ENCODE results near the gene RABAC1. TPM values are rescaled to one million over a fixed set of nuclear protein-coding genes. Genes with fewer than 3 reads are reported as not detected.

RABAC1 gene
- total and polyA plus RNA-seq, 2 of the 4 experiments (the other 2 are of a cell fraction) = 117 to 276 TPM

DNA sequence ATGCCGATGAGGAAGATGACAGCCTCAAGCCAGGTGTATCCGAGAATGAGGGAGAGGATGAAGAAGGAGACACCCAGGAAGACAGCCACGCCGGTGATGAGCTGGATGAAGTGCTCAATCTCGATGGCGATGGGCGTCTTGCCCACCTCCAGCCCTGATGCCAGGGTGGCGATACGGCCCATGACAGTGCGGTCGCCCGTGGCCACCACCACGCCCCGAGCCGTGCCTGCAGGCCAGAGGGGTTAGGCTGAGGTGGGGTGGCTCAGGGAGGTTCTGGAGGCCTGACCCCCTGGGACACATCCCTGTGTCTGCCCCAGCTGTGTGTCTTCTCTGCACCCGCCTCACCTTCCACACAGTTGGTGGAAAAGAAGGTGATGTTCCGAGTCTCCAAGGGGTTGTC lies 25.8 kb upstream of the RABAC1 start:
- H2BK20ac ChIP-seq (ENCODE audit: low read depth, low read length) = no peak overlapping the region
- H3K4ac ChIP-seq (ENCODE audit: low read depth, low read length) = no peak overlapping the region
- intact Hi-C loops (cut with micrococcal nuclease) (no loop called here), dilution Hi-C loops (cut with HindIII; ENCODE audit: low sequenced_read_pairs, unreplicated experiment) (no loop called here), in situ Hi-C loops (cut with MboI; ENCODE audit: low sequenced_read_pairs) (no loop called here)
- no peak overlapping the region for H2BK5ac ChIP-seq (ENCODE audit: low read depth, low read length, poor library complexity, severe bottlenecking)
- no peak overlapping the region for H3K23ac ChIP-seq (ENCODE audit: low read depth, low read length)
- H3K79me1 ChIP-seq (ENCODE audit: low read depth in 1 of 2, low read length in 2 of 2) = no peaks in the 10 kb centered on the region
- no peak overlapping the region for H3K14ac ChIP-seq (replicated peaks; ENCODE audit: low read depth, low read length)
- no peak overlapping the region for H2AK9ac ChIP-seq (replicated peaks; ENCODE audit: low read depth, low read length, poor library complexity)
- no peak overlapping the region for H3K4me2 ChIP-seq (ENCODE audit: low read depth, low read length)
- H3K27ac ChIP-seq (ENCODE audit: insufficient read depth, low read length) = no peak overlapping the region
- no peak overlapping the region for H3K56ac ChIP-seq (ENCODE audit: extremely low read depth, insufficient read depth, low read length)
- H3K9ac ChIP-seq (ENCODE audit: low read depth, low read length) = no peak overlapping the region
- H2BK120ac ChIP-seq (ENCODE audit: low read depth, low read length) = no peak overlapping the region
- no peaks in the 10 kb centered on the region for H3K4me1 ChIP-seq (ENCODE audit: control insufficient read depth, insufficient read depth, low read length)
- H3K9me1 ChIP-seq (ENCODE audit: insufficient read depth, low read length) = no peaks in the 10 kb centered on the region
- no TSS peak for BruUV-seq (replicated peaks)
- no peak overlapping the region for H2AK5ac ChIP-seq (ENCODE audit: low read depth, low read length)
- no peak overlapping the region for H3K4me3 ChIP-seq (ENCODE audit: insufficient read depth, low read depth, low read length)
- no peaks in the 10 kb centered on the region for H3K9me3 ChIP-seq (ENCODE audit: control insufficient read depth, insufficient read depth, low read length)
- no peak overlapping the region for H2AFZ ChIP-seq (replicated peaks; ENCODE audit: low read length, poor library complexity)
- peaks cover 25% of the 10 kb centered on the region for H3K27me3 ChIP-seq (ENCODE audit: control insufficient read depth, insufficient read depth, low read length)
- H3K18ac ChIP-seq (ENCODE audit: low read depth, low read length) = no peak overlapping the region
- 63% methylated on average over 4 of the region's 17 CpGs; no CpG with 5 or more reads in 1 of the 2 experiments for WGBS, 2 experiments (ENCODE audit: extremely low coverage in 2 of 2, insufficient read length in 1 of 2)
- no peak overlapping the region for H4K5ac ChIP-seq (ENCODE audit: low read depth, low read length)
- ATAC-seq (ENCODE audit: low read depth) (no peak), DNase-seq (no peak)
- H4K20me1 ChIP-seq (ENCODE audit: insufficient read depth, low read length) = no peaks in the 10 kb centered on the region
- H4K8ac ChIP-seq (ENCODE audit: low read depth in 2 of 2, low read length in 2 of 2) = no peak overlapping the region
- no peaks in the 10 kb centered on the region for H3K36me3 ChIP-seq (ENCODE audit: control insufficient read depth, insufficient read depth, low read length)
- ChIA-PET POLR2A (ENCODE audit: unreplicated experiment) (no interaction called here), CTCF (no interaction called here)
- no peak for TF ChIP-seq MXI1 (IDR thresholded peaks at IDR 0.05; ENCODE audit: borderline replicate concordance, low read depth, low read length)
- no peak for TF ChIP-seq NFE2L2 (IDR thresholded peaks at IDR 0.05; ENCODE audit: low read depth, low read length)
- TF ChIP-seq RAD21 (IDR thresholded peaks at IDR 0.05; ENCODE audit: low read length) = no peak
- TF ChIP-seq POLR2A (IDR thresholded peaks at IDR 0.05; ENCODE audit: low read depth, low read length) = no peak
- no peak for TF ChIP-seq FOS (IDR thresholded peaks at IDR 0.05; ENCODE audit: low read depth, low read length)
- no peak for TF ChIP-seq MAZ (IDR thresholded peaks at IDR 0.05; ENCODE audit: borderline replicate concordance, low read depth, low read length)
- TF ChIP-seq, protein P1, sequence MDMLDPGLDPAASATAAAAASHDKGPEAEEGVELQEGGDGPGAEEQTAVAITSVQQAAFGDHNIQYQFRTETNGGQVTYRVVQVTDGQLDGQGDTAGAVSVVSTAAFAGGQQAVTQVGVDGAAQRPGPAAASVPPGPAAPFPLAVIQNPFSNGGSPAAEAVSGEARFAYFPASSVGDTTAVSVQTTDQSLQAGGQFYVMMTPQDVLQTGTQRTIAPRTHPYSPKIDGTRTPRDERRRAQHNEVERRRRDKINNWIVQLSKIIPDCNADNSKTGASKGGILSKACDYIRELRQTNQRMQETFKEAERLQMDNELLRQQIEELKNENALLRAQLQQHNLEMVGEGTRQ (IDR thresholded peaks at IDR 0.05; ENCODE audit: low read depth, low read length) = no peak
- TF ChIP-seq CEBPB (IDR thresholded peaks at IDR 0.05; ENCODE audit: low read depth, low read length) = no peak
- TF ChIP-seq, protein P2, sequence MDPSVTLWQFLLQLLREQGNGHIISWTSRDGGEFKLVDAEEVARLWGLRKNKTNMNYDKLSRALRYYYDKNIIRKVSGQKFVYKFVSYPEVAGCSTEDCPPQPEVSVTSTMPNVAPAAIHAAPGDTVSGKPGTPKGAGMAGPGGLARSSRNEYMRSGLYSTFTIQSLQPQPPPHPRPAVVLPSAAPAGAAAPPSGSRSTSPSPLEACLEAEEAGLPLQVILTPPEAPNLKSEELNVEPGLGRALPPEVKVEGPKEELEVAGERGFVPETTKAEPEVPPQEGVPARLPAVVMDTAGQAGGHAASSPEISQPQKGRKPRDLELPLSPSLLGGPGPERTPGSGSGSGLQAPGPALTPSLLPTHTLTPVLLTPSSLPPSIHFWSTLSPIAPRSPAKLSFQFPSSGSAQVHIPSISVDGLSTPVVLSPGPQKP (IDR thresholded peaks at IDR 0.05; ENCODE audit: borderline replicate concordance, low read depth, low read length) = no peak
- no peak for TF ChIP-seq RCOR1 (IDR thresholded peaks at IDR 0.05; ENCODE audit: insufficient replicate concordance, low read length)
- H4K91ac ChIP-seq (ENCODE audit: insufficient read depth, low read depth, low read length) = no peak overlapping the region
- H2BK15ac ChIP-seq (ENCODE audit: low read depth, low read length) = no peak overlapping the region

Data from IMR-90 (cell line).